Hepatocyte (in vitro differentiated cells): Measurements from ENCODE around the gene DDN.

Experiments
- EZH2 ChIP-seq: fragments of 200-600 bp; sonication (generic); IDR thresholded peaks from 2 replicates; pipeline ENCODE4 v1.6.1; 2016; ENCODE audit warnings: antibody characterized with exemption, mild to moderate bottlenecking, borderline replicate concordance
- EZH2phosphoT487 ChIP-seq: fragments of 200-600 bp; sonication (generic); IDR thresholded peaks from one replicate; pipeline ENCODE4 v1.6.1; 2018; ENCODE audit warnings: antibody characterized with exemption, mild to moderate bottlenecking, low read depth, moderate library complexity; ENCODE audit not compliant: unreplicated experiment, severe bottlenecking
- TF ChIP-seq, protein P1 (sequence below): fragments of 200-600 bp; sonication (generic); IDR thresholded peaks from 2 replicates; pipeline ENCODE4 v1.5.1; 2016; ENCODE audit warnings: antibody characterized with exemption, mild to moderate bottlenecking; ENCODE audit not compliant: poor library complexity

DNA sequence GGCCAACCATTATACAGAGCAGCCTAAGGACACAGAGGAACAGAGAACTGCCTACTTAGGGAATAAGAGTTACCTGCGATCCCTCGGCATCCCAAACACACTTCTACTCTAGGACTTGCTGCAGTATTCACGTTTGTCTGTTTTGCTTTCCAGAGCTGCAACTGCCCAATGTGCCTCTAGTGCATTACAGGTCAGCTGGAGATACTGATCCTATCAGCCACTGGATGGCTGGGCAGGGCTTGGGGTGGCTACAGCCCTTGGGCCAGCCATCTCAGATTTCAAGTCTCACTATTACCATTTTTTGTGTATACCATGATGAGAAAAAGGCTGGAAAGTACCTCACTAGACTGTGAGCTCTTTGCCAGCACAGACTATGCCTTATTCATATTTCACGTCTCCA, 46.5 kb downstream of the DDN start:
- TF ChIP-seq EZH2phosphoT487 (no peak), EZH2 (no peak)
- TF ChIP-seq, protein P1, sequence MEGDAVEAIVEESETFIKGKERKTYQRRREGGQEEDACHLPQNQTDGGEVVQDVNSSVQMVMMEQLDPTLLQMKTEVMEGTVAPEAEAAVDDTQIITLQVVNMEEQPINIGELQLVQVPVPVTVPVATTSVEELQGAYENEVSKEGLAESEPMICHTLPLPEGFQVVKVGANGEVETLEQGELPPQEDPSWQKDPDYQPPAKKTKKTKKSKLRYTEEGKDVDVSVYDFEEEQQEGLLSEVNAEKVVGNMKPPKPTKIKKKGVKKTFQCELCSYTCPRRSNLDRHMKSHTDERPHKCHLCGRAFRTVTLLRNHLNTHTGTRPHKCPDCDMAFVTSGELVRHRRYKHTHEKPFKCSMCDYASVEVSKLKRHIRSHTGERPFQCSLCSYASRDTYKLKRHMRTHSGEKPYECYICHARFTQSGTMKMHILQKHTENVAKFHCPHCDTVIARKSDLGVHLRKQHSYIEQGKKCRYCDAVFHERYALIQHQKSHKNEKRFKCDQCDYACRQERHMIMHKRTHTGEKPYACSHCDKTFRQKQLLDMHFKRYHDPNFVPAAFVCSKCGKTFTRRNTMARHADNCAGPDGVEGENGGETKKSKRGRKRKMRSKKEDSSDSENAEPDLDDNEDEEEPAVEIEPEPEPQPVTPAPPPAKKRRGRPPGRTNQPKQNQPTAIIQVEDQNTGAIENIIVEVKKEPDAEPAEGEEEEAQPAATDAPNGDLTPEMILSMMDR: no peak
